ENCODE data around the gene NLGN1.

The NLGN1 gene

GRCh38 chr3:173395073-173395411, 2.5 kb upstream of the NLGN1 start:
- H3K4me3 ChIP-seq (ENCODE audit: control insufficient read depth in 1 of 7, extremely low read depth in 1 of 7, insufficient read depth in 4 of 7, low read depth in 2 of 7, low read length in 6 of 7), result peak overlapping the region; percentile 61 to 91 (median 81)
- H3K27ac ChIP-seq (ENCODE audit: insufficient read depth in 1 of 2, low read depth in 1 of 2, low read length in 2 of 2, poor library complexity in 1 of 2, severe bottlenecking in 2 of 2), result peak overlapping the region in 1 of 2 experiments; percentile 73
- ChIA-PET CTCF (interaction anchor here (0.5 to 6.1 kb wide), 2 partner anchors 24 to 836 kb away, joined by 3 to 24 read pairs; no protein-coding TSS in a partner anchor), POLR2A (no interaction called here)
- 0% methylated on average over 8 of the region's 10 CpGs for WGBS (ENCODE audit: insufficient coverage)
- H3K36me3 ChIP-seq (ENCODE audit: control insufficient read depth in 4 of 4, insufficient read depth in 4 of 4, low read length in 3 of 4), result no peaks in the 10 kb centered on the region
- no peak for DNase-seq
- H3K9me3 ChIP-seq (ENCODE audit: control extremely low read depth in 1 of 5, control insufficient read depth in 4 of 5, insufficient read depth in 2 of 5, low read depth in 1 of 5, low read length in 4 of 5), result peaks cover 0 to 1% (median 0%) of the 10 kb centered on the region in 5 experiments
- H3K4me1 ChIP-seq (ENCODE audit: control extremely low read depth in 1 of 4, control insufficient read depth in 4 of 4, insufficient read depth in 4 of 4, low read length in 3 of 4), result peaks cover 15 to 36% (median 35%) of the 10 kb centered on the region in 4 experiments
- peaks cover 0 to 9% (median 3%) of the 10 kb centered on the region in 5 experiments for H3K27me3 ChIP-seq (replicated peaks in 2 of 5; ENCODE audit: control insufficient read depth in 4 of 5, insufficient read depth in 5 of 5, low read length in 4 of 5)

- Histone ChIP-seq H3K36me3 (ENCODE audit: control insufficient read depth in 4 of 4, insufficient read depth in 4 of 4, low read length in 3 of 4) (no peaks in the 10 kb centered on the region), H3K9me3 (ENCODE audit: control extremely low read depth in 1 of 5, control insufficient read depth in 4 of 5, insufficient read depth in 2 of 5, low read depth in 1 of 5, low read length in 4 of 5) (peaks cover 0 to 1% (median 0%) of the 10 kb centered on the region in 5 experiments), H3K27ac (ENCODE audit: insufficient read depth in 1 of 2, low read depth in 1 of 2, low read length in 2 of 2, poor library complexity in 1 of 2, severe bottlenecking in 2 of 2) (peak overlapping the region in 1 of 2 experiments; percentile 73), H3K27me3 (replicated peaks in 2 of 5; ENCODE audit: control insufficient read depth in 4 of 5, insufficient read depth in 5 of 5, low read length in 4 of 5) (peaks cover 0 to 9% (median 3%) of the 10 kb centered on the region in 5 experiments), H3K4me1 (ENCODE audit: control extremely low read depth in 1 of 4, control insufficient read depth in 4 of 4, insufficient read depth in 4 of 4, low read length in 3 of 4) (peaks cover 15 to 36% (median 35%) of the 10 kb centered on the region in 4 experiments), H3K4me3 (ENCODE audit: control insufficient read depth in 1 of 7, extremely low read depth in 1 of 7, insufficient read depth in 4 of 7, low read depth in 2 of 7, low read length in 6 of 7) (peak overlapping the region; percentile 61 to 91 (median 81))
- peak; percentile 90 to 96 (median 93) for DNase-seq
- WGBS (ENCODE audit: insufficient coverage), result 0% methylated on average over 45 of the region's 71 CpGs
- ChIA-PET POLR2A (no interaction called here), CTCF (interaction anchor here (0.5 to 6.1 kb wide), 2 partner anchors 24 to 837 kb away, joined by 3 to 24 read pairs; no protein-coding TSS in a partner anchor)
These were observed 1.9 kb upstream of the NLGN1 start for GRCh38 chr3:173395412-173396181.

- no peak overlapping the region for H3K27ac ChIP-seq (ENCODE audit: insufficient read depth in 1 of 2, low read depth in 1 of 2, low read length in 2 of 2, poor library complexity in 1 of 2, severe bottlenecking in 2 of 2)
- POLR2A ChIA-PET, result no interaction called here
- H3K4me1 ChIP-seq (ENCODE audit: control extremely low read depth in 1 of 4, control insufficient read depth in 4 of 4, insufficient read depth in 4 of 4, low read length in 3 of 4), result peaks cover 15 to 36% (median 35%) of the 10 kb centered on the region in 4 experiments
- H3K36me3 ChIP-seq (ENCODE audit: control insufficient read depth in 4 of 4, insufficient read depth in 4 of 4, low read length in 3 of 4), result no peaks in the 10 kb centered on the region
- CTCF ChIA-PET, result interaction anchor here (1.8 to 6.1 kb wide), 2 partner anchors 15 to 25 kb away, joined by 6 to 24 read pairs; no protein-coding TSS in a partner anchor
- peaks cover 0 to 9% (median 3%) of the 10 kb centered on the region in 5 experiments for H3K27me3 ChIP-seq (replicated peaks in 2 of 5; ENCODE audit: control insufficient read depth in 4 of 5, insufficient read depth in 5 of 5, low read length in 4 of 5)
- peak overlapping the region; percentile 61 to 91 (median 81) for H3K4me3 ChIP-seq (ENCODE audit: control insufficient read depth in 1 of 7, extremely low read depth in 1 of 7, insufficient read depth in 4 of 7, low read depth in 2 of 7, low read length in 6 of 7)
- 0% methylated on average over 6 of the region's 29 CpGs for WGBS (ENCODE audit: insufficient coverage)
- peak in 2 of 3 donors; percentile 33 to 43 for DNase-seq
- H3K9me3 ChIP-seq (ENCODE audit: control extremely low read depth in 1 of 5, control insufficient read depth in 4 of 5, insufficient read depth in 2 of 5, low read depth in 1 of 5, low read length in 4 of 5), result peaks cover 0 to 1% (median 0%) of the 10 kb centered on the region in 5 experiments
These were observed 1.1 kb upstream of the NLGN1 start for GRCh38 chr3:173396191-173397041.

GRCh38 chr3:173398111-173398479, 551 bp downstream of the NLGN1 start:
- H3K4me1 ChIP-seq (ENCODE audit: control extremely low read depth in 1 of 4, control insufficient read depth in 4 of 4, insufficient read depth in 4 of 4, low read length in 3 of 4), result peaks cover 15 to 36% (median 35%) of the 10 kb centered on the region in 4 experiments
- ChIA-PET CTCF (interaction anchor here (1.2 to 6.1 kb wide), 3 partner anchors 9 to 27 kb away, joined by 5 to 24 read pairs (median 6); no protein-coding TSS in a partner anchor), POLR2A (no interaction called here)
- WGBS (ENCODE audit: insufficient coverage), result 9% methylated on average over 10 of the region's 15 CpGs
- no peaks in the 10 kb centered on the region for H3K36me3 ChIP-seq (ENCODE audit: control insufficient read depth in 4 of 4, insufficient read depth in 4 of 4, low read length in 3 of 4)
- H3K27me3 ChIP-seq (replicated peaks in 2 of 5; ENCODE audit: control insufficient read depth in 4 of 5, insufficient read depth in 5 of 5, low read length in 4 of 5), result peaks cover 0 to 9% (median 3%) of the 10 kb centered on the region in 5 experiments
- no peak overlapping the region for H3K27ac ChIP-seq (ENCODE audit: insufficient read depth in 1 of 2, low read depth in 1 of 2, low read length in 2 of 2, poor library complexity in 1 of 2, severe bottlenecking in 2 of 2)
- no peak for DNase-seq
- peaks cover 0 to 1% (median 0%) of the 10 kb centered on the region in 5 experiments for H3K9me3 ChIP-seq (ENCODE audit: control extremely low read depth in 1 of 5, control insufficient read depth in 4 of 5, insufficient read depth in 2 of 5, low read depth in 1 of 5, low read length in 4 of 5)
- H3K4me3 ChIP-seq (ENCODE audit: control insufficient read depth in 1 of 7, extremely low read depth in 1 of 7, insufficient read depth in 4 of 7, low read depth in 2 of 7, low read length in 6 of 7), result peak overlapping the region; percentile 48 to 91 (median 81)

GRCh38 chr3:173399044-173399443, 1.5 kb downstream of the NLGN1 start:
- H3K4me3 ChIP-seq (ENCODE audit: control insufficient read depth in 1 of 7, extremely low read depth in 1 of 7, insufficient read depth in 4 of 7, low read depth in 2 of 7, low read length in 6 of 7), result no peak overlapping the region
- ChIA-PET CTCF (interaction anchor here (6.1 kb wide), 1 partner anchor 28 kb away, joined by 24 read pairs; no protein-coding TSS in a partner anchor), POLR2A (no interaction called here)
- H3K4me1 ChIP-seq (ENCODE audit: control extremely low read depth in 1 of 4, control insufficient read depth in 4 of 4, insufficient read depth in 4 of 4, low read length in 3 of 4), result peaks cover 15 to 36% (median 35%) of the 10 kb centered on the region in 4 experiments
- no peaks in the 10 kb centered on the region for H3K36me3 ChIP-seq (ENCODE audit: control insufficient read depth in 4 of 4, insufficient read depth in 4 of 4, low read length in 3 of 4)
- DNase-seq, result peak in 2 of 3 donors; percentile 18 to 19
- no CpG with 5 or more reads among the region's 1 CpG for WGBS (ENCODE audit: insufficient coverage)
- peaks cover 0 to 9% (median 3%) of the 10 kb centered on the region in 5 experiments for H3K27me3 ChIP-seq (replicated peaks in 2 of 5; ENCODE audit: control insufficient read depth in 4 of 5, insufficient read depth in 5 of 5, low read length in 4 of 5)
- peaks cover 0 to 1% (median 0%) of the 10 kb centered on the region in 5 experiments for H3K9me3 ChIP-seq (ENCODE audit: control extremely low read depth in 1 of 5, control insufficient read depth in 4 of 5, insufficient read depth in 2 of 5, low read depth in 1 of 5, low read length in 4 of 5)
- no peak overlapping the region for H3K27ac ChIP-seq (ENCODE audit: insufficient read depth in 1 of 2, low read depth in 1 of 2, low read length in 2 of 2, poor library complexity in 1 of 2, severe bottlenecking in 2 of 2)

GRCh38 chr3:173401369-173401768, 3.8 kb downstream of the NLGN1 start:
- Histone ChIP-seq H3K4me3 (ENCODE audit: control insufficient read depth in 1 of 7, extremely low read depth in 1 of 7, insufficient read depth in 4 of 7, low read depth in 2 of 7, low read length in 6 of 7) (no peak overlapping the region), H3K36me3 (ENCODE audit: control insufficient read depth in 4 of 4, insufficient read depth in 4 of 4, low read length in 3 of 4) (no peaks in the 10 kb centered on the region), H3K27me3 (replicated peaks in 2 of 5; ENCODE audit: control insufficient read depth in 4 of 5, insufficient read depth in 5 of 5, low read length in 4 of 5) (peaks cover 0 to 6% (median 3%) of the 10 kb centered on the region in 5 experiments), H3K27ac (ENCODE audit: insufficient read depth in 1 of 2, low read depth in 1 of 2, low read length in 2 of 2, poor library complexity in 1 of 2, severe bottlenecking in 2 of 2) (no peak overlapping the region), H3K9me3 (ENCODE audit: control extremely low read depth in 1 of 5, control insufficient read depth in 4 of 5, insufficient read depth in 2 of 5, low read depth in 1 of 5, low read length in 4 of 5) (no peaks in the 10 kb centered on the region), H3K4me1 (ENCODE audit: control extremely low read depth in 1 of 4, control insufficient read depth in 4 of 4, insufficient read depth in 4 of 4, low read length in 3 of 4) (peaks cover 2 to 20% (median 19%) of the 10 kb centered on the region in 4 experiments)
- no CpG with 5 or more reads among the region's 3 CpGs for WGBS (ENCODE audit: insufficient coverage)
- ChIA-PET CTCF (no interaction called here), POLR2A (no interaction called here)
- no peak for DNase-seq

All from common myeloid progenitor, CD34-positive (primary cell).